ENCODE results near the gene PCP2.

GRCh38 chr19:7679771-7680605 lies 46.5 kb upstream of the PCP2 start:
- no peak for TF ChIP-seq TGIF2 (CRISPR knock-in tag; IDR thresholded peaks at IDR 0.05)
- TF ChIP-seq HMG20B (CRISPR knock-in tag; conservative IDR thresholded peaks at IDR 0.05) = no peak
- no peak for TF ChIP-seq ZNF24 (IDR thresholded peaks at IDR 0.05)
